ENCODE data around the gene FBXL14. TPM values are rescaled to one million over a fixed set of nuclear protein-coding genes. Genes with fewer than 3 reads are reported as not detected.

The FBXL14 gene
- total RNA-seq, 1 donor from 2014 or later: 6.2 TPM

GRCh38 chr12:1530592-1531152 is 63.7 kb downstream of the FBXL14 start:
- DNase-seq (ENCODE audit: missing footprints) (no peak), ATAC-seq (no peak)
- intact Hi-C loops (cut with DNase I): no loop called here

- ATAC-seq (peak; percentile 70), DNase-seq (ENCODE audit: missing footprints) (no peak)
- intact Hi-C loops (cut with DNase I): no loop called here
Observed at GRCh38 chr12:1529862-1530591, 64.4 kb downstream of the FBXL14 start.

- no peak for ATAC-seq
- intact Hi-C loops (cut with DNase I): no loop called here
- no peak for DNase-seq (ENCODE audit: missing footprints)
Observed at GRCh38 chr12:1529228-1529861, 65.0 kb downstream of the FBXL14 start.

- DNase-seq (ENCODE audit: missing footprints): no peak
Observed at GRCh38 chr12:1528791-1529190, 65.6 kb downstream of the FBXL14 start.

GRCh38 chr12:1527789-1528188 is 66.6 kb downstream of the FBXL14 start:
- ATAC-seq: no peak
- intact Hi-C loops (cut with DNase I): no loop called here
- DNase-seq (ENCODE audit: missing footprints): no peak

More at GRCh38 chr12:1528791-1529190, 65.6 kb downstream of the FBXL14 start:
- intact Hi-C loops (cut with DNase I): no loop called here
- no peak for ATAC-seq

GRCh38 chr12:1525858-1526257 is 68.5 kb downstream of the FBXL14 start:
- DNase-seq (ENCODE audit: missing footprints): no peak
- intact Hi-C loops (cut with DNase I): no loop called here
- ATAC-seq: no peak

- no peak for ATAC-seq
- intact Hi-C loops (cut with DNase I): no loop called here
Observed at GRCh38 chr12:1523558-1524050, 70.8 kb downstream of the FBXL14 start.

GRCh38 chr12:1523046-1523445 is 71.3 kb downstream of the FBXL14 start:
- ATAC-seq: no peak
- intact Hi-C loops (cut with DNase I): no loop called here
- DNase-seq (ENCODE audit: missing footprints): no peak

More at GRCh38 chr12:1523558-1524050, 70.8 kb downstream of the FBXL14 start:
- no peak for DNase-seq (ENCODE audit: missing footprints)

GRCh38 chr12:1519642-1520041 is 74.7 kb downstream of the FBXL14 start:
- ATAC-seq (no peak), DNase-seq (ENCODE audit: missing footprints) (no peak)
- intact Hi-C loops (cut with DNase I): no loop called here

GRCh38 chr12:1518591-1519516 is 75.5 kb downstream of the FBXL14 start:
- intact Hi-C loops (cut with DNase I): no loop called here
- no peak for DNase-seq (ENCODE audit: missing footprints)
- ATAC-seq: no peak

GRCh38 chr12:1517734-1518525 is 76.5 kb downstream of the FBXL14 start:
- intact Hi-C loops (cut with DNase I): no loop called here
- DNase-seq (ENCODE audit: missing footprints): no peak
- ATAC-seq: no peak

- intact Hi-C loops (cut with DNase I): no loop called here
- ATAC-seq (no peak), DNase-seq (ENCODE audit: missing footprints) (no peak)
Observed at GRCh38 chr12:1517007-1517406, 77.4 kb downstream of the FBXL14 start.

Other genes with a start within 250 kb of the FBXL14 start
- 2.9 TPM for gene WNT5B, start 34.6 kb upstream of the FBXL14 start, total RNA-seq
- gene ADIPOR2, start 96.5 kb upstream of the FBXL14 start, total RNA-seq: 38.4 TPM
- gene LRTM2, start 226.0 kb upstream of the FBXL14 start, total RNA-seq: not detected